ENCODE measurements around the gene DPYSL4.

- TF ChIP-seq CTCF (IDR thresholded peaks at IDR 0.05) (no peak), POLR2A (IDR thresholded peaks at IDR 0.05) (no peak)
Observed at GRCh38 chr10:132143162-132143561, 43.6 kb upstream of the DPYSL4 start.

All from testis (tissue), 2 donors.